Smooth muscle cell of the umbilical artery (primary cell): ENCODE measurements around the gene SIRPG. TPM values are rescaled to one million over a fixed set of nuclear protein-coding genes. Genes with fewer than 3 reads are reported as not detected.

Experiments used
- total RNA-seq: library from RNA; depleted of rRNA; stranded (reverse); fragments of >200 nt; gene quantifications from 2 replicates; pipeline ENCODE4 v1.2.3, GENCODE V29; 2014

Gene SIRPG
- total RNA-seq = not detected in 2 replicates

DNA sequence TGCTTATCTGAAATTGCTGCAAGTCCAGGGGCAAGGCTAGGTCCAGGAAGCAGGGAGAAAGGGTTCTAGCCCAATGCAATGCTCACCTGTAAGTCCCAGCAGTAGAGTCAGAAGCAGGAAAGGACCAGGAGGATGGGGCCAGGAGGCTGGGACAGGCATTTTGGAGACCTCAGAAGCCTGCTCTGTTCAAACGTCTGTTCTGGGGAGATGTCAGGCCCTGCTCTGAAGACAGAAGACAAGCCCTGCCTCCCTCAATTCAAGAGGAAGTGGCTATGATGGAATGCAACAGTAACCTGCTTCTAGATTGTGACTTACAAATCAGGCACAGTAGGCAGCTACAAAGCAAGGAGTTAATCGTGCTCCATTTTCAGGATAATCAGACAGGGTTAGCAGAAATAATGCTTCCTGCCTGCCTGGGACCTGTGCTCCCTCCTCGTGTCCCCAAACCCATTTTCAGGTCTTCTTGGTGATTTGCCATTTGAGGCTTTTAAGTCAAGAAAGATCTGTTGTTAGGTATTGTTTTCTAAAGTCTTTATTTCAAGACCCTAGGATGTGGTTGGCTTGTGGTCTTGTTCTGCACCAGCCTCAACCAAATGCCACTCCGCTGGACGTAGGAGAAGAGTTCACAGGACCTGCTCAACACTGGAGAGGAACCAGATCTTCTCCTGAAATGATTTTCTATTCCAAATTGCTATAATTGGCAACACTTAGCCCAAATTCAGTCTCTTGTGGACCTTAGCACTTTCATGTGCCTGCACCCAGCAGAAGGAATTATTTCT, at the start of gene SIRPG:
Gene SIRPG, minus strand, starts transcription at position 224 of the 779 bp plus-strand sequence. Its CDS starts 65 bp downstream, at position 159.

DNA sequence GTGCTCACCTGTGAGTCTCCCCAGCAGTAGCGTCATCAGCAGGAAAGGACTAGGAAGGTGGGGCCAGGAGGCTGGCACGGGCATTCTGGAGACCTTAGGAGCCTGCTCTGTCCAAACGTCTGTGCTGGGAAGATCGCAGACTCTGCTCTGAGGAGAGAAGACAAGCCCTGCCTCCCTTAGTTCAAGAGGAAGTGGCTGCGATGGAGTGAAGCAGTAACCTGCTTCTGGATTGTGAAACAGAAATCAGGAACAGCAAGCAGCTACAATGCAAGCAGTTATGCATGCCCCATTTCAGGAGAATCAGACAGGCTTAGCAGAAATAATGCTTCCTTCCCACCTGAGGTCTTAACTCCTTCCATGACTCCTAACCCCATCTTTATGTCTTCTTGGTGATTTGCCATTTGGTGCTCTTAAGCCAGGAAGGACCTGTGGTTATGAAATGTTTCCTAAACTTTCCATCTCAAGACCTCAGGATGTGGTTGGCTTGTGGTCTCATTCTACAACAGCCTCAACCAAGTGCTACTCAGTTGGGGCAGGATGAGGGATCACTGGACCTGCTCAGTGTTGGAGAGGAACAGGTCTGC, 37.6 kb downstream of the SIRPG start, which contains the start of gene SIRPB1:
Gene SIRPB1, minus strand, starts transcription at position 149 of the 584 bp plus-strand sequence. Its CDS starts 65 bp downstream, at position 84.

Other genes with a start within 250 kb of the SIRPG start
- gene NSFL1C, start 190.9 kb downstream of the SIRPG start, total RNA-seq = 19.9 and 31.2 TPM in 2 replicates
- not detected in 2 replicates for gene SIRPB2, start 166.4 kb downstream of the SIRPG start, total RNA-seq
- gene SIRPD, start 100.1 kb downstream of the SIRPG start, total RNA-seq = not detected in 2 replicates
- 0.42 and 2.1 TPM in 2 replicates for gene SIRPB1, start 37.8 kb downstream of the SIRPG start, total RNA-seq
- 12.9 and 16.9 TPM in 2 replicates for gene SIRPA, start 237.6 kb upstream of the SIRPG start, total RNA-seq